GM18520 (cell line): Measurements from ENCODE around the gene PAM16.
"Not testable (repeated sequence)": the region's sequence is repeated elsewhere in the genome, so short reads cannot be mapped to it uniquely, and the experiment has no call there.

Experiments
- ATAC-seq: cut with Tn5 transposase; IDR thresholded peaks from one replicate; pipeline ENCODE4 v1.9.1; 2021; ENCODE audit not compliant: unreplicated experiment

The PAM16 gene

DNA sequence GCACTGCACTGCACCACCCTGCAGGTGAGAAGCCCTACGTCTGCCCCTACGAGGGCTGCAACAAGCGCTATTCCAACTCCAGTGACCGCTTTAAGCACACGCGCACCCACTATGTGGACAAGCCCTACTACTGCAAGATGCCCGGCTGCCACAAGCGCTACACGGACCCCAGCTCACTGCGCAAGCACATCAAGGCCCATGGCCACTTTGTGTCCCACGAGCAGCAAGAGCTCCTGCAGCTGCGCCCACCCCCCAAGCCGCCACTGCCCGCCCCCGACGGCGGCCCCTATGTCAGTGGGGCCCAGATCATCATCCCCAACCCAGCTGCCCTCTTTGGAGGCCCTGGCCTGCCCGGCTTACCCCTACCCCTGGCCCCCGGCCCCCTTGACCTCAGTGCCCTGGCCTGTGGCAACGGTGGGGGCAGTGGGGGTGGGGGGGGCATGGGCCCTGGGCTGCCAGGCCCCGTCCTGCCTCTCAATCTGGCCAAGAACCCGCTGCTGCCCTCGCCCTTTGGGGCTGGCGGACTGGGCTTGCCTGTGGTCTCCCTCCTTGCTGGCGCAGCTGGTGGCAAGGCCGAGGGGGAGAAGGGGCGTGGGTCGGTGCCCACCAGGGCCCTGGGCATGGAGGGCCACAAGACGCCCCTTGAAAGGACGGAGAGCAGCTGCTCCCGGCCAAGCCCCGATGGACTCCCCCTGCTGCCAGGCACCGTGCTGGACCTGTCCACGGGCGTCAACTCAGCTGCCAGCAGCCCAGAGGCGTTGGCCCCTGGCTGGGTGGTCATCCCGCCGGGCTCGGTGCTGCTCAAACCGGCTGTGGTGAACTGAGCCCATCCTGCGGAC lies 14.2 kb downstream of the PAM16 start:
- no peak for ATAC-seq

DNA sequence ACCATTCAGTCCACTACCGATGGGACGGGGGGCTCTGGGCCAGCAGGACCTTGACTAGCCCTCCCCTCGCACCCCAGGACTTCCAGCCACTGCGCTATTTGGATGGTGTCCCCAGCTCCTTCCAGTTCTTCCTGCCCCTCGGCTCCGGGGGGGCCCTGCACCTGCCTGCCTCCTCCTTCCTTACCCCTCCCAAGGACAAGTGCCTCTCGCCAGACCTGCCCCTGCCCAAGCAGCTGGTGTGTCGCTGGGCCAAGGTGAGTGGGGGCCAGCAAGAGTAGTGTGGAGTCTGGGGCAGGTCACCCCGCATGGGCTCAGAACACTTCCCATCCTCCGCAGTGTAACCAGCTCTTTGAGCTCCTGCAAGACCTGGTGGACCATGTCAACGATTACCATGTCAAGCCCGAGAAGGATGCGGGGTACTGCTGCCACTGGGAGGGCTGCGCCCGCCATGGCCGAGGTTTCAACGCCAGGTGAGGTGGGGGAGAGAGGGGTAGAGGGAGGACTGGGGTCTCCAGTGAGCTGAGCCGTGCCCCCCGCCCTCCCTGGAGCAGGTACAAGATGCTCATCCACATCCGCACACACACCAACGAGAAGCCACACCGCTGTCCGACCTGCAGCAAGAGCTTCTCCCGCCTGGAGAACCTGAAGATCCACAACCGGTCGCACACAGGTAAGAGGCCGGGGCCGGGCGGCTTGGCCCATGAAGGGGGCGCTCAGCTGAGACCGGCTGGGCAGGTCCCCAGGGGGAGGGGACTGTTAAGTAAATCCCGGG lies 16.2 kb downstream of the PAM16 start:
- ATAC-seq: no peak

DNA sequence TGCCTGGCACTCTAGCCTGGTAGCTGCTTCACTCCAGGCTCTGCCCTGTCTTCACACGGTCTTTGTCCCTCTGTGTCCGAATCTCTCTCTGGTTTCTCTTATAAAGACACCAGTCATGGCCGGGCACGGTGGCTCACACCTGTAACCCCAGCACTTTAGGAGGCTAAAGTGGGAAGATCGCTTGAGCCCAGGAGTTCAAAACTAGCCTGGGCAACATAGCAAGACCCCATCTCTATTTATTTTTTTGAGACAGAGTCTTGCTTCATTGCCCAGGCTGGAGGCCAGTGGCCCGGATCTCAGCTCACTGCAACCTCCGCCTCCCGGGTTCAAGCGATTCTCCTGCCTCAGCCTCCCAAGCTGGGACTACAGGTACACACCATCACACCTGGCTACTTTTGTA lies 17.4 kb downstream of the PAM16 start:
- ATAC-seq: not testable (repeated sequence)

DNA sequence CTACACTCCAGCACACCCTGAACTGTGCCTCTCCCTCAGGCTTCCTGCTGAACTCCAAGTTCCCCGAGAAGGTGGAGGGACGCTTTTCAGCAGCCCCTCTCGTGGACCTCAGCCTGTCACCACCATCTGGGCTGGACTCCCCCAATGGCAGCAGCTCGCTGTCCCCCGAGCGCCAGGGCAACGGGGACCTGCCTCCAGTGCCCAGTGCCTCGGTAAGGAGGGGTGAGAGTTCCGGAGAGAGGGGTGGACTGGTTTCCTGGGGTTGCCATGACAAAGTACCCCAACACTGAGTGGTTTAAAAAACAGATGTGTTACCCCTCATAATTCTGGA lies 17.8 kb downstream of the PAM16 start:
- ATAC-seq: no peak

DNA sequence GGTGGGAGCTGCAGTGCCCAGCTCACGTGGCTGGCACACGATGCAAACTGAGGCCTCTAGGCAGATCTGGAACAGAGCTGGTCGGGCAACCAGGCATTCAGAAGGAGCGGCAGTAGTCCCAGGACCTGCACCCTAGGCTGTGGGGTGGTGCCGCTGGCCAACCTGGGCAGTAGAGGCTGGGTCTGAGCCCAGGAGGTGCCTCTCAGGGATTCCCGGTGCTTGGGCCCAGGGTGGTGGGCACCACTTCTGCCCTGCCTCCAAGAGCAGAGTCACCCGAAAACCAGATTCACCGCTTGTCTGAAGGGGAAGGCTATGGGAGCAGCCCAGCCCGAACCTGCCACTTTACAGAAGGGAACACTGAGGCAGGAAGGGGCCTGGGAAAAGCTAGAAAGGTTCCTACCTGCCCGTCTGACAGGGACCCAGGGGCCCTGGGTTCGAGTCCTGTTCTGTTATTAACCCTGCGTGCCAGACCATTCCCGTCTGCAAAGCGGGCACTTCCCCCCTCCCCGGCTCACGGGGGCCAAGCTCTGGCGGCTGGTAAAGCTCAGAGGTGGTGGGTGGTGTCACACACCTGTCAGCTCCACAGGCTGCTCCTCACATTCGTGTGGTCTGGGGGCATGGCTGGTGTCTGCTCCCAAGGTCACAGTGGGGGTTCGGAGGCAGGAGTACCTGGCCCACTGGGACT lies 18.4 kb downstream of the PAM16 start:
- no peak for ATAC-seq

DNA sequence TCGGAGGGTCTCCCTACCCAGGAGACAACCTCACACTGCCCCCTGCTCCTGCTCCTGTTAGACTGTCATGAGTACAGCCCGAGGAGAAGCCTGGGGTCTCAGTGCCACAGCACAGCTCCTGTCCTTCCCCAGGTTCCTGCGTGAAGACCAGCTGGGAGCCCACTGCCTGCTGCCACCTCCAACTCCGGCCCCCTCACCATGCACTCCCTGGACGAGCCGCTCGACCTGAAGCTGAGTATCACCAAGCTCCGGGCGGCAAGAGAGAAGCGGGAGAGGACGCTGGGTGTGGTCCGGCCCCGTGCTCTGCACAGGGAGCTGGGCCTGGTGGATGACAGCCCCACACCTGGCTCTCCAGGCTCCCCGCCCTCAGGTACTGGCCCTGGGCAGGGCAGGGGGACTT lies 19.0 kb downstream of the PAM16 start:
- ATAC-seq: no peak

DNA sequence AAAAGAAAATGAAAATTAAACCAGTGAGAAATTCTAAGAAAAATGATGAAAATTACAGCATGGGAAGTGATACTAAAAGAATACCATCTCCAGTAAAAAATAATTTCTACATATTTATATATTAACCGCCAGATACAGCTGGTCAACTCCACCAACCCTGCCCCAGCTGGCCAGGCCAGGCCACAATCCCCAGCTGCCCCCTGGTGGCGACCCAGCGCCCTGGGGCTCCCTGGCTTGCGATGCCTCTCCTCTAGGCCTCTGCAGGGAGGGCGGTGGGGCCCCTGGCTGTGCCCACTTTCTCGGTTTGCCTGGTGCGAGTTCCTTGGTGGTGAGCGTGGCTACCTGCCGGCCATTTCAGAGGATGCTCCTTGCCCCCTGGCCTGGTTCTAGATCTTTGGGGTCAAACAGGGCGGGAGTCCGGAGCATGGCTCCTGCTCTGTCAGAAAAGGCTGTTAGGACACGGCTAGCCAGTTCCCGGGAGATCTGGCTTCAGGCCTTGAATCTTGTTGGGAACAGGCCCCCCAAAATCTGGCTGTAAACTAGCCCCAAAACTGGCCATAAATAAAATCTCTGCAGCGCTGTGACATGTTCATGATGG lies 20.7 kb downstream of the PAM16 start:
- ATAC-seq: no peak

DNA sequence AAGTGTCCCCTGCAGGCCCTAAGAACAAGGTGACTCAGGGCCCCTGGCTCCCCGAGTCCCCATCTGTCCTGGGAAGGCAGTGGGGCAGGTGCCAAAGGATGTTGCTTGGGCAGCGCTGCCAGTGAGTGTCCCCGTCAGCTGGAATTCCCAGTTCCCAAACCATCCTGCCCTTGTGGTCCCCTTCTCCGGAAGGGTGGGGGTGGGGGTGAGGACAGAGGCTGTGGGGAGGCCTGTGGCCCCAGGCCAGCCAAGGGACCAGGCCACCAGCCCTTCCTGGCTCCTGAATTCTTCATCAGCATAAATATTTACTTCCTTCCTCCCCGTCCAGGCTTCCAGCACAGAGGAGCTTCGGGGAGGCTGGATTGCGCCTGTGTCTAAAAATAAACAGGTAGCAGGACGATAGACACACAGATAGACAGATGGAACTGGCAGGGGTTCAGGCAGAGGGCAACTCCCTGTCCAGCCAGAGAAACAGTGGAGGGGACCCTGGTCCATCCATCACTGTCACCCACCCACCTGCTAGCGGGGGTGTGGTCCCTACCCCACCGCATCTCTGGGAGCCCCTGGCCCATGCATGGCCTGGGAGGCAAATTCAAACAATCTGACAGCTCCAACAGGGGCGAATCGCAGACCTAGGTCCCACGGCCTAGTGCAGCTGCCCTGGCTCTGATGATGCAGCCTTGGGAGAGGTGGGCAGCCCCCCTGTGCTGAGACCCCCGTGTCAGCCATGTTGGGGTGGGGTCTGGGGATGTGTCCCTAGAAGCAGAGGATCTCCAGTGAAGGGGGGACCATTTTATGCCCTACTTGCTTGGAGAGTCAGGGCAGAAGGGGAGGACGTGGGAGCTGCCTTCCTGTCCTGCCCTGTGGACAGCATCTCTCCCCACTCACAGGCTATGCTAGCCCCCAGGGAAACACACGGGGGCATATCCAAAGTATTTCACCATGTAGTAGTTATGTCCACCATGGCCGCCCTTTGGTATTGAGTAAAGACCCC lies 22.0 kb downstream of the PAM16 start:
- ATAC-seq: no peak

DNA sequence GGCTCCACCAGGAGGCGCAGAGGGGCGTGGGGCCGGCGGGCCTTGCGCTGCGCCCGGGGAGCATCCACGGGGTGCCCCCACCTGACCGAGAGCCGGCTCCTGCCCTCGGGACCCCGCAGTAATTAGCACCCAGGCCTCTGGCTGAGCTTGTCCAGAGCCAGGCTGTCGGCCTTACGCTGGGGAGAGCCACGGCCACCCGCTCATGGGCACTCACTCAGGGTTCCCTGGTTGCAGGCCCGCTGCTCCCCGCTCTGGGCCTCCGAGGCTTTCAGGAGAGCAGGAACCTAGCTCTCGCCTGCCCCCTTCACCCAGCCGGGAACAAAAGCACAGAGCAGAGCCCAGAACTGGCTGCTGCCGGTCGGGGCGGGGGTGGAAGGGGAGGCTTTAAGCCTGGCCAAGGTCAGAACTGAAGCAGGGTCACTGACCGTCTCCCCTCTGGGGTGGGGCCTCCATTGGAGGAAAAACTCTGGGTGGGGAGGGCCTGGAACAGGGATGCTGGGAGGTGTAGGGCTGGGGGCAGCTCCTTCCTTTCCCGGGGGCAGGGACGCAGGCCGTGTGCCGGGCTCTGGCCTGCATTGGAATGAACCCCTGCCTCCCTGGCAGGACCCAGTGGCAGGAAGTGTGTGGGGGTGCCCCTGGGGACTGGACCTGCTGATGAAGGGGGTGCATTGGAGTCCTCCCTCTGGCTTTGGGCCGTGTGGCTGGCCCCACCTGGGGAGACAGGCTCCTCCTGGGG lies 22.9 kb downstream of the PAM16 start:
- no peak for ATAC-seq

DNA sequence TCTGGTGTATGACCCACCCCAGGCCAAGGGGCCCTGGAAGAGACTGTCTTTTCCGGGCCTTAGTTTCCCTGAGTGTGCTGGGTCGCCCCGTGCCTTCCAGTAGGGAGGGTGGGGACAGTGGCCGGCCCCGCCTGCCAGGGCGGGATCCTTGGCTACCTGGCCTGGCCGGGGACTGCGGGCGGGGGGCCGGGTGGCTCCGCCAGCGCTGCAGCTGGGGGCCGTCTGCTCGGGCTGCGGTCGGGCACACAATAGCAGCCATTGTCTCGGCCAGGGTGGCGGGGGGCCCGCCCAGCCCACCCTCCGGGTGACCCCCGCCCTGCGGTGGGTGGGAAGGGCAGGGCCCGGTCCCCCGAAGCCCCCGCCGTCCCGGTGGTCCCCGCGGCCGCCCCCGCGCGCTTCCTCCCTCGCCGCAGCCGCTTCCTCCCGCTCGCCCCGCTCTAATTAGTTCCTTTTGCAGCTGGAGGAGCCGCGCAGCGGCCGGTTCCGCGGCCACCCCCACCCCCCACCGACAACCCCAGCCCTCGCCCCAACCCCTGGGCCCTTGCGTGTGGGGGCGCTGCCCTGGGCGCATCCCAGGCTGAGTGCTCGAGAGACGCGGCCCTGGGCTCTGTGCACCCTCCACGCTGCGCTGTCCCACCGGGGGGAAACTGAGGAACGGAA lies 23.6 kb downstream of the PAM16 start:
- ATAC-seq: no peak

DNA sequence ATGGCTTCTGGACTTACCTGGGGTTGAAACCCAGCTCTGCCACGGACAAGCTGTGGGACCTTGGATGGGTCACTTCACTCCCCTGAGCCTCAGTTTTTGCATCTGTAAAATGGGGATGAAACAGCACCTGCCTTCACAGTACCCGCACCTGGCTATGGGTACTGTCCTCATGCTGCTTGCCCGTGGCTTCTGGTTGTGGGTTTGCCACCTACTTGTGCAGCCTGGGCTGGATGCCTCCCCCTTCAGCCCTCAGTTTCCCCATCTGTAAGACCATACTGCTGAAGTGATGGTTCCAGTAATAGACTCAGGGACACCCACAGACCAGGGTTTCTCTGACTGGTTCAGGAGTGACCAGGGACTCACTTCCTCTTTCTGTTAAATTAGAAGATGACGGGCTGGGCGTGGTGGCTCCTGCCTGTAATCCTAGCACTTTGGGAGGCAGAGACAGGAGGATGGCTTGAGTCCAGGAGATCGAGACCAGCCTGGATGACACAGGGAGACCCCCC lies 25.8 kb downstream of the PAM16 start:
- no peak for ATAC-seq

DNA sequence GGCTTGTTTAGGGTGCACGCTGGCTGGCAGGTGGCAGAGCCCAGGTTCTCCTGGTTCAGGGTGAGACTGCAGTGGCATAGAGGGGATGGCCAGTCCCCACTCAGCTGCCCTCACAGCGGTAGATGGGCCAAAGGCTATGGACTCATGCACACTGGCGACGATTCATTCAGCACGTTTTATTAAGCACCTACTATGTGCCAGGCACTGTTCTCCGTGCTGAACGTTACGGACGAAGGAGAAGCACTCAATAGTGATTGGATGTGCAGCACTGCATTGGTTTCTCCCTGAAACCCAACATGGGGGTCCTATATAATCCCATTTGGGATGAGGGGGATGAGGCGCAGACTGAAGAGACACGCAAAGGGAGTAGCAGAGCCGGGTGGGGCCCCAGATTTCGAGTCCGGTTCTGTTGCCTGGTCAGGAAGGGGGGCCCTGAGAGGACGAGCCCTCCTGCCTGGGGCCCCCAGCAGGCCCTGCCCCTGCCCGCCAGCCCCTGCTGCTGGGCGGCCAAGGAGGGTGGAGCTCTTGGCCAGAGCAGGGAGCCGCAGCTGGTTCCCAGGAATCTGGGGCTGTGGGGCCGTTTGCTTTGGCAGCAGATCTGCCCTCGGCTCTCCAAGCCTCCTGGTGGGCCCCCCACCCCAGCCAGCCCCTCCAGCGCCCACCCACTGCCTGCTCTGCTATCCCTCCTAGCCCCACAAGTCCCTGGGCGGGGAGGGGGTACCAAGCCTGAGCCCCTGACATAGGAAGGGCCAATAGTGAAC lies 26.4 kb downstream of the PAM16 start:
- no peak for ATAC-seq

DNA sequence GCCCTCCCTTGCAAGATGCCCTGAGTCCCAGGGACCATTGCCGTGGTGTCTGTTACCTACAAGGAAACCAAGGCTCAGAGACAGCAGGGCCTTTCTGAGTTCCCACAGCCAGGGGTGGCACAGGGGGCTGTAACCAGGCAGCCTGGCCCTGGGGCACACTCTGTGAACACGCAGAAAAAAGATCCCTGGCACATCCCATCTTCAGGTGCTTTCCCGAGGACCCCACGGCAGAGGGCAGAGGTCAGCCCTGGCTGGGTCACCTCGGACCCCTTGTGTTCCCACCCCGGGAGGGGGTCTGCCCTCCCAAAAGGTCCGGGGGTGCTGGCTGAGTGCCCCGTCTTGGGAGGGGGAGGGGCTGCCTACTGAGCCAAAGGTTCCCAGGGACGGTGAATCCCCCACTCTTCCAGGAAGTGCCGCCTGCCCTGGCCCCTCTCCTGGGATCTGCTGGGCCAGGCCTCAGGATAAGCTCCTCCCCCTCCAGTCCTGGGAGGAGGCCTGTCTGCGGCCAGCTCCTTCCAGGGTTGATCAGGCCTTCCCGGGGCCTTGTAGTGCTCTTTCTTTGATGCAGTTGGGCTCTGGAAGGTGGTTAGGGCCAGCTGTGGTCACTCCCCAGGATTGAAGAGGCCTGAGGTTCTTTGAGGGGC lies 27.2 kb downstream of the PAM16 start:
- ATAC-seq: no peak

DNA sequence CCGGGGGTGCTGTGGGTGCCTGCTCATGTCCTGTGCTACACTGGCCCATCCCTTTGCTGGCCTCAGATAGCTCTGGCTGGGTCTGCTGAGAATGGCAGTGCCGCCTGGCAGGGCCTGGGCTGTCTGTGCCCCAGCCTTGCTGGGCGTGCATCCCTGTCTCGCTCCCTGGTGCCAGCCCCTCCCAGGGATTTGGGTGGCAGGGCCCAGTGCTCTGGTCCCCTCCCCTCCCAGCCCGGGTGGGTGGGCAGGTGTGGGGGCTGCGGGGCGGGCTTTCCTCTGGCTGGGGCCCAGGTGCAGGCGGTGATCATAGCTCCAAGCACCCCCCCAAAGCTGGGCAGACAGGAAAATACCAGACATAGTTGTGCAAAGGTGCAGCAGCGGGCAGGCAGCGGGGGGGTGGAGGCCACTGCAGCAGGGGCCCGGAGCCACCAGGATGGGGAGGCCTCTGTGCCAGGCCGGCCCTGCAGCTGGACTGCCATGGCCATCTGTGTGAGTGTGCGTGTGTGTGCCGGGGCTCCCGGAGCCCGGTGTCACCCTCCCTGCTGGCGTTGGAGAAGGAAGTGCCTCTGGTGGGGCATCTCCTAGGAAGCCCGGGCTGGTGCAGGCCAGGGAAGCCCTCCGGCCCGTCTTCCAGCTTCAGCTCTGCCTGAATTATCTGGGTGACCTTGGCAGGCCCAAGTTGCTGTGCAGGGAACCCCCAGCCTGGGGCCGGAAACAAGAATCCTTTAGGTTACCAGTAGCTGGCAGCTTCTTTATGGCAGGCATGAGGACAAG lies 27.9 kb downstream of the PAM16 start:
- ATAC-seq: no peak

DNA sequence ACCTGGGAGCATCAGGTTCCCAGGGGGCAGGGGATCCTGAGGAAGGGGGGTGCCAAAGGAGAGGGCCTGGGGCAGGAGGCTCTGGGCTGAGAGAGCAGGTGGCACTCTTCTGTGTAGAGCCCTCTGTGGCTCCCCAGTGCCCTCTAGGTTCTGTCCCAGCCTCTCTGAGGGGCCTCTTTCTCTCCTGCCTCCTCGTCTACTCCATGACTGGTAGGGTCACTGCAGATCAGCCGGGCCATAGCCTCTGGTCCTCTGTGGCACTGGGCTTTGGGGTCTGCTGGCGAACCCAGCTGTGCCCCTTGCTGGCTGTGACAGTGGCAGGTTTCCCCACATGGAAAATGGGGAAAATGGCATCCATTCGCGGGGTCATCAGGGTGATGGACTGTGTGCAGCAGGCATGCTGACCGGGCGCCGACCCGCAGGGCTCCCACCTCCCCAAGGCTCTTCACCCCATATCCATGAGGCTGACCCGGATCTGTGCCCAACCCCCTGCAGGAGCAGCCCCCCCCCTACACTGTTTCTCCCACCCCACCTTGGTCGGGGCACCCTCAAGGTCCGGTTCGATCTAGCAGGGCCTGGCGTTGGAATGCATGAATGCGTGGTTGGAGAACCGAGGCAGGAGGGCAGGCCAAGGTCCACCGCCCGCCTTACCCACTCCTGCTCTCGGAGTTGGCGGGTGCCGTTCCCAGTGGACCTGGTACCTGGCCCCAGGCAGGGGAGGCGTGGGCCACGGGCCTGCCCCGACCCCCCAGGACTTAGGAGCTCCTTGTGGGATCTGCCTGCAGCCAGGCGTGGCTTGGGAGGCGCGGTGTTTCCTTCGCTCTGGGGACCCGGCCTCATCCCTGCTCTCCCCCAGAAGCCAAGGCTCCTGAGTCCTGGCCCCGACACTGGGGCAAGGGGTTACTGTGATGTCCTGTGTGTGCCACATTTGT lies 28.7 kb downstream of the PAM16 start:
- no peak for ATAC-seq
